Hepatocyte (in vitro differentiated cells): ENCODE measurements around the gene PIKFYVE. TPM values are rescaled to one million over a fixed set of nuclear protein-coding genes. Genes with fewer than 3 reads are reported as not detected.

Experiments
- DNase-seq: peaks from one replicate; pipeline ENCODE4 v3.0.0-alpha.2; 2016; ENCODE audit warnings: low spot score
- H2AFZ ChIP-seq: fragments of 200-600 bp; sonication (generic); 2 replicates; pipeline ENCODE4 v1.6.0; 2016; ENCODE audit warnings: antibody characterized with exemption, mild to moderate bottlenecking
- H3K27ac ChIP-seq: fragments of 200-600 bp; sonication (generic); 2 replicates; pipeline ENCODE4 v1.5.1; 2016; ENCODE audit warnings: mild to moderate bottlenecking
- H3K27me3 ChIP-seq: fragments of 200-600 bp; sonication (generic); 2 replicates; pipeline ENCODE4 v1.6.1; 2016
- H3K36me3 ChIP-seq: fragments of 200-600 bp; sonication (generic); replicated peaks from 2 replicates; pipeline ENCODE4 v1.5.1; 2016; ENCODE audit warnings: low read depth; ENCODE audit not compliant: insufficient read depth
- H3K4me1 ChIP-seq: fragments of 200-600 bp; sonication (generic); 2 replicates; pipeline ENCODE4 v1.5.1; 2016; ENCODE audit warnings: mild to moderate bottlenecking, moderate library complexity; ENCODE audit not compliant: insufficient read depth
- H3K4me2 ChIP-seq: fragments of 200-600 bp; sonication (generic); 2 replicates; pipeline ENCODE4 v1.6.0; 2016
- H3K4me3 ChIP-seq: fragments of 200-600 bp; sonication (generic); 2 replicates; pipeline ENCODE4 v1.5.1; 2016; ENCODE audit warnings: mild to moderate bottlenecking
- H3K79me2 ChIP-seq: fragments of 200-600 bp; sonication (generic); 2 replicates; pipeline ENCODE4 v1.6.0; 2017; ENCODE audit warnings: mild to moderate bottlenecking
- H3K9me2 ChIP-seq: fragments of 200-600 bp; sonication (generic); replicated peaks from 2 replicates; pipeline ENCODE4 v1.6.0; 2017; ENCODE audit warnings: mild to moderate bottlenecking; ENCODE audit not compliant: insufficient read depth
- H3K9me3 ChIP-seq: fragments of 200-600 bp; sonication (generic); 2 replicates; pipeline ENCODE4 v1.5.1; 2016; ENCODE audit warnings: low read depth, mild to moderate bottlenecking
- H4K20me1 ChIP-seq: fragments of 200-600 bp; sonication (generic); 2 replicates; pipeline ENCODE4 v1.6.0; 2016; ENCODE audit warnings: mild to moderate bottlenecking; ENCODE audit not compliant: insufficient read depth, poor library complexity, severe bottlenecking
- EZH2 ChIP-seq: fragments of 200-600 bp; sonication (generic); IDR thresholded peaks from 2 replicates; pipeline ENCODE4 v1.6.1; 2016; ENCODE audit warnings: antibody characterized with exemption, mild to moderate bottlenecking, borderline replicate concordance
- EZH2phosphoT487 ChIP-seq: fragments of 200-600 bp; sonication (generic); IDR thresholded peaks from one replicate; pipeline ENCODE4 v1.6.1; 2018; ENCODE audit warnings: antibody characterized with exemption, mild to moderate bottlenecking, low read depth, moderate library complexity; ENCODE audit not compliant: unreplicated experiment, severe bottlenecking
- WGBS: methylation state at CpG from one replicate; pipeline ENCODE4 v1.1.6; 2016; ENCODE audit warnings: low lambda C conversion rate; ENCODE audit errors: missing lambda C conversion rate; 5-methylcytosine and 5-hydroxymethylcytosine counted together
- polyA plus RNA-seq: library from polyadenylated mRNA; unstranded; fragments of >200 nt; fragmentation: Nextera tagmentation; extraction: Ambion mirVana; gene quantifications from 2 replicates; pipeline ENCODE4 v1.2.1, GENCODE V29; 2016
- total RNA-seq: library from RNA; depleted of rRNA; stranded (reverse); fragments of >200 nt; gene quantifications from 2 replicates; pipeline ENCODE4 v1.2.3, GENCODE V29; 2014
- TF ChIP-seq, protein P1 (sequence below): fragments of 200-600 bp; sonication (generic); IDR thresholded peaks from 2 replicates; pipeline ENCODE4 v1.5.1; 2016; ENCODE audit warnings: antibody characterized with exemption, mild to moderate bottlenecking; ENCODE audit not compliant: poor library complexity

The PIKFYVE gene
- total and polyA plus RNA-seq, 2 experiments from 2014 or later, result 6.1 to 30.3 TPM

DNA sequence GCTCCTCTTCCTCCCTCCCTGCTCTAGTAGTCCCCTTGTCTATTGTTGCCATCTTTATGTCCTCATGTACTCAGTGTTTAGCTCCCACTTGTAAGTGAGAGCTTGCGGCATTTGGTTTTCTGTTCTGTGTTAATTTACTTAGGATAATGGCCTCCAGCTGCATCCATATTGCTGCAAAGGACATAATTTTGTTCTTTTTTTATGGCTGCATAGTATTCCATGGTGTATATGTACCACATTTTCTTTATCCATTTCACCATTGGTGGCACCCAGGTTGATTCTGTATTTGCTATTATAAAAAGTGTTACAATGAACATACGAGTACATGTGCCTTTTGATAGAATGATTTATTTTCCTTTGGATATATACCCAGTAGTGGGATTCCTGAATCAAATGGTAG, 12.5 kb downstream of the PIKFYVE start:
- peaks cover 3% of the 10 kb centered on the region for H3K36me3 ChIP-seq

DNA sequence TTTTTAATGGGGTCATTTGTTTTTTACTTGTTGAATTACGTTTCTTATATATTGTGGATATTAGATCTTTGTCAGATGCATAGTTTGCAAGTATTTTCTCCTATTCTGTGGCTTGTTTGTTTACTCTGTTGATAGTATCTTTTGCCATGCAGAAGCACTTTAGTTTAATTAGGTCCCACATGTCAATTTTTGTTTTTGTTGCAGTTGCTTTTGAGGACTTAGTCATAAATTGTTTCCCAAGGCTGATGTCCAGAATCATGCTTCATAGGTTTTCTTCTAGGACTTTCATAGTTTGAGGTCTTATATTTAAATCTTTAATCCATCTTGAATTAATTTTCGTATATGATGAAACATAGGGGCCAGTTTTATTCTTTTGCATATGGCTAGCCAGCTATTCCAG, 13.2 kb downstream of the PIKFYVE start:
- no peaks in the 10 kb centered on the region for H3K9me3 ChIP-seq
- H3K79me2 ChIP-seq, result peaks cover 38% of the 10 kb centered on the region
- no peaks in the 10 kb centered on the region for H3K27me3 ChIP-seq
- H3K36me3 ChIP-seq, result peaks cover 3% of the 10 kb centered on the region
- no peak for DNase-seq
- no peak overlapping the region for H3K4me2 ChIP-seq
- no peak for TF ChIP-seq EZH2
- no peak overlapping the region for H3K4me3 ChIP-seq
- H4K20me1 ChIP-seq, result peaks cover 3% of the 10 kb centered on the region
- no peak overlapping the region for H2AFZ ChIP-seq
- H3K9me2 ChIP-seq, result no peaks in the 10 kb centered on the region
- no peak overlapping the region for H3K27ac ChIP-seq
- H3K4me1 ChIP-seq, result no peaks in the 10 kb centered on the region
- 90% methylated on average over 2 of the region's 2 CpGs for WGBS

More for the DNA sequence above, 12.5 kb downstream of the PIKFYVE start:
- Histone ChIP-seq H2AFZ (no peak overlapping the region), H3K27me3 (no peaks in the 10 kb centered on the region), H3K79me2 (peaks cover 34% of the 10 kb centered on the region), H3K9me2 (no peaks in the 10 kb centered on the region), H3K4me3 (no peak overlapping the region), H3K27ac (no peak overlapping the region), H4K20me1 (peaks cover 3% of the 10 kb centered on the region), H3K4me2 (no peak overlapping the region), H3K9me3 (no peaks in the 10 kb centered on the region), H3K4me1 (no peaks in the 10 kb centered on the region)
- TF ChIP-seq, protein P1, sequence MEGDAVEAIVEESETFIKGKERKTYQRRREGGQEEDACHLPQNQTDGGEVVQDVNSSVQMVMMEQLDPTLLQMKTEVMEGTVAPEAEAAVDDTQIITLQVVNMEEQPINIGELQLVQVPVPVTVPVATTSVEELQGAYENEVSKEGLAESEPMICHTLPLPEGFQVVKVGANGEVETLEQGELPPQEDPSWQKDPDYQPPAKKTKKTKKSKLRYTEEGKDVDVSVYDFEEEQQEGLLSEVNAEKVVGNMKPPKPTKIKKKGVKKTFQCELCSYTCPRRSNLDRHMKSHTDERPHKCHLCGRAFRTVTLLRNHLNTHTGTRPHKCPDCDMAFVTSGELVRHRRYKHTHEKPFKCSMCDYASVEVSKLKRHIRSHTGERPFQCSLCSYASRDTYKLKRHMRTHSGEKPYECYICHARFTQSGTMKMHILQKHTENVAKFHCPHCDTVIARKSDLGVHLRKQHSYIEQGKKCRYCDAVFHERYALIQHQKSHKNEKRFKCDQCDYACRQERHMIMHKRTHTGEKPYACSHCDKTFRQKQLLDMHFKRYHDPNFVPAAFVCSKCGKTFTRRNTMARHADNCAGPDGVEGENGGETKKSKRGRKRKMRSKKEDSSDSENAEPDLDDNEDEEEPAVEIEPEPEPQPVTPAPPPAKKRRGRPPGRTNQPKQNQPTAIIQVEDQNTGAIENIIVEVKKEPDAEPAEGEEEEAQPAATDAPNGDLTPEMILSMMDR, result no peak
- no peak for TF ChIP-seq EZH2
- no peak for TF ChIP-seq EZH2phosphoT487
- no peak for DNase-seq
- WGBS, result 100% methylated on average over 2 of the region's 2 CpGs

DNA sequence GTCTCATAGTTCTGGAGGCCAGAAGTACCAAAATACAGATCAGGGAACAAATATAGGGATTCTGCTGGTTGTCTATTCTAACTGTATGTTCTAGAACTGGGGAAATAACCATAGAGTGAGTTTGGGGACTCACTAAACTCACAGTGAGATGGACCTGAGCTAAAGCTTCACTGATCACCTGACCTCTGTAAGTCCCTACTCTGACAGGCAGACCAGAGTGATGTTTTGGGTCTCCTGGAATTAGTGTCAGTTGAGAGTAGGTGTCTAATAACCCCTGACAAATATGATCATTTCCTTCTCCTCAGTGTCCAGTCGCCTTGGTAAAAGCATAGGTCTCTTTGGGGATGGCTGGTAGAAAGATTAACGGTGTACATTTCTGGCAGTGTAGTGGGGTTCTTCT, 14.2 kb downstream of the PIKFYVE start:
- Histone ChIP-seq H3K36me3 (peaks cover 3% of the 10 kb centered on the region), H3K4me1 (no peaks in the 10 kb centered on the region), H3K9me2 (no peaks in the 10 kb centered on the region), H3K79me2 (peaks cover 37% of the 10 kb centered on the region), H3K4me3 (no peak overlapping the region), H3K27me3 (no peaks in the 10 kb centered on the region), H3K9me3 (no peaks in the 10 kb centered on the region), H3K4me2 (no peak overlapping the region), H4K20me1 (peaks cover 2% of the 10 kb centered on the region), H2AFZ (no peak overlapping the region), H3K27ac (no peak overlapping the region)
- TF ChIP-seq EZH2 (no peak), EZH2phosphoT487 (no peak)
- DNase-seq, result no peak
- 100% methylated on average over 2 of the region's 2 CpGs for WGBS

DNA sequence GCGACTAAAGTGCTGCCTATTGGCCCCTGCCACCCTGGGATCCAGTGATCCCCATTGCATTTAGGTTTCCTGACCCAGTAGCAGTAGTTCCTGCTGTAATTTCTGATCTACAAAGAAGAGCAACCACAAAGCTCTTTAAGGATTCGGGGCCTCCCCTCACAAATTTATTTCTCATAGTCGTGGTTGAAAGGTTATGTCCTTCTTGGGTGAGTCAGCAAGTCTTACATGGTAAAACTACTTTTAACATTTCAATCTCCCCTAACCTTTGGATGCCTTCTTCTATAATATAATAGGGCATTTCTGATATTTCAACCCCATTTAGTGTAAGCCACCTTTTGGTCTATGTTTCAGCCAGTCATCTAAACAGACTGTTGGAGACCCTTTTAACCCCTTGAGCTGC, 14.9 kb downstream of the PIKFYVE start:
- WGBS, result 97% methylated on average over 3 of the region's 3 CpGs
- no peak overlapping the region for H3K4me3 ChIP-seq
- no peaks in the 10 kb centered on the region for H4K20me1 ChIP-seq
- DNase-seq, result no peak
- TF ChIP-seq, protein P1, result no peak
- no peak for TF ChIP-seq EZH2
- no peak for TF ChIP-seq EZH2phosphoT487
- no peak overlapping the region for H3K4me2 ChIP-seq
- H3K9me2 ChIP-seq, result no peaks in the 10 kb centered on the region
- H3K27me3 ChIP-seq, result no peaks in the 10 kb centered on the region
- peaks cover 3% of the 10 kb centered on the region for H3K36me3 ChIP-seq
- H2AFZ ChIP-seq, result no peak overlapping the region
- no peaks in the 10 kb centered on the region for H3K4me1 ChIP-seq
- H3K27ac ChIP-seq, result no peak overlapping the region
- H3K79me2 ChIP-seq, result peaks cover 34% of the 10 kb centered on the region
- no peaks in the 10 kb centered on the region for H3K9me3 ChIP-seq
